IMR-90 (cell line): ENCODE results near the gene AKAP6. TPM values are rescaled to one million over a fixed set of nuclear protein-coding genes. Genes with fewer than 3 reads are reported as not detected.

Experiments used
- ATAC-seq: fragments of 200-7000 bp; cut with Tn5 transposase; 2 replicates; pipeline ENCODE4 v1.9.1; 2020; ENCODE audit warnings: low read depth, mild to moderate bottlenecking, moderate library complexity
- BruUV-seq: library from RNA; stranded (reverse); fragments of 400-500 nt; replicated peaks from 2 replicates; lab custom pipeline; 2021; lab: Mats Ljungman, UMichigan
- CTCF ChIA-PET: fragments of 300-600 bp; formaldehyde crosslinking; extraction: SDS; loops from one replicate; lab custom pipeline; 2021; ENCODE audit warnings: antibody characterized with exemption; lab: Yijun Ruan, JAX
- POLR2A ChIA-PET: fragments of 300-600 bp; sonication (Branson Sonifier 250); formaldehyde crosslinking; loops from one replicate; lab custom pipeline; 2022; ENCODE audit warnings: antibody characterized with exemption; ENCODE audit not compliant: unreplicated experiment; lab: Charles Lee
- DNase-seq: peaks from one replicate; pipeline ENCODE4 v3.0.0; 2013
- H2AFZ ChIP-seq: replicated peaks from 2 replicates; pipeline ENCODE3; 2013; ENCODE audit warnings: low read length, mild to moderate bottlenecking; ENCODE audit not compliant: poor library complexity
- H2AK5ac ChIP-seq: 2 replicates; pipeline ENCODE4 v1.6.1; 2013; ENCODE audit warnings: low read depth, low read length, inconsistent platforms
- H2AK9ac ChIP-seq: replicated peaks from 2 replicates; pipeline ENCODE3; 2013; ENCODE audit warnings: mild to moderate bottlenecking, low read depth, low read length, moderate library complexity; ENCODE audit not compliant: poor library complexity
- H2BK120ac ChIP-seq: 2 replicates; pipeline ENCODE4 v1.6.1; 2013; ENCODE audit warnings: low read depth, low read length, inconsistent platforms
- H2BK15ac ChIP-seq: 3 replicates; pipeline ENCODE4 v1.6.1; 2013; ENCODE audit warnings: low read depth, low read length, inconsistent platforms
- H2BK20ac ChIP-seq: 2 replicates; pipeline ENCODE4 v1.6.1; 2013; ENCODE audit warnings: low read depth, mild to moderate bottlenecking, inconsistent platforms, low read length, moderate library complexity
- H2BK5ac ChIP-seq: 2 replicates; pipeline ENCODE4 v1.6.1; 2013; ENCODE audit warnings: mild to moderate bottlenecking, low read depth, low read length, inconsistent platforms; ENCODE audit not compliant: poor library complexity, severe bottlenecking
- H3K14ac ChIP-seq: replicated peaks from 2 replicates; pipeline ENCODE4 v1.6.1; 2013; ENCODE audit warnings: low read depth, low read length, inconsistent platforms
- H3K18ac ChIP-seq: 2 replicates; pipeline ENCODE4 v1.6.1; 2013; ENCODE audit warnings: low read depth, low read length, control low read depth
- H3K23ac ChIP-seq: 2 replicates; pipeline ENCODE4 v1.6.1; 2013; ENCODE audit warnings: low read depth, low read length, inconsistent platforms
- H3K27ac ChIP-seq: 2 replicates; pipeline ENCODE4 v1.5.1; 2013; ENCODE audit warnings: mild to moderate bottlenecking, control low read depth, low read length; ENCODE audit not compliant: insufficient read depth
- H3K27me3 ChIP-seq: 2 replicates; pipeline ENCODE4 v1.6.1; 2013; ENCODE audit warnings: low read length; ENCODE audit not compliant: control insufficient read depth, insufficient read depth
- H3K36me3 ChIP-seq: 2 replicates; pipeline ENCODE4 v1.6.1; 2013; ENCODE audit warnings: low read length, mixed read lengths; ENCODE audit not compliant: control insufficient read depth, insufficient read depth
- H3K4ac ChIP-seq: 2 replicates; pipeline ENCODE4 v1.6.1; 2013; ENCODE audit warnings: low read depth, low read length, inconsistent platforms
- H3K4me1 ChIP-seq: 2 replicates; pipeline ENCODE4 v1.6.1; 2013; ENCODE audit warnings: low read length, mixed read lengths; ENCODE audit not compliant: control insufficient read depth, insufficient read depth
- H3K4me2 ChIP-seq: 2 replicates; pipeline ENCODE4 v1.6.1; 2013; ENCODE audit warnings: low read depth, mild to moderate bottlenecking, control low read depth, low read length, moderate library complexity
- H3K4me3 ChIP-seq: 2 replicates; pipeline ENCODE4 v1.5.1; 2013; ENCODE audit warnings: low read depth, mild to moderate bottlenecking, control low read depth, low read length, moderate library complexity; ENCODE audit not compliant: insufficient read depth
- H3K56ac ChIP-seq: 2 replicates; pipeline ENCODE4 v1.6.1; 2013; ENCODE audit warnings: low read length, inconsistent platforms; ENCODE audit not compliant: insufficient read depth; ENCODE audit errors: extremely low read depth
- H3K79me1 ChIP-seq, 2 experiments: 2 replicates each; pipeline ENCODE4 v1.6.1; 2013; ENCODE audit warnings: low read length in 2 of 2, inconsistent platforms in 1 of 2, low read depth in 1 of 2
- H3K9ac ChIP-seq: 2 replicates; pipeline ENCODE4 v1.6.1; 2013; ENCODE audit warnings: low read depth, low read length, control low read depth
- H3K9me1 ChIP-seq: 2 replicates; pipeline ENCODE4 v1.6.1; 2013; ENCODE audit warnings: low read length, inconsistent platforms; ENCODE audit not compliant: insufficient read depth
- H3K9me3 ChIP-seq: 2 replicates; pipeline ENCODE4 v1.6.1; 2013; ENCODE audit warnings: low read length; ENCODE audit not compliant: control insufficient read depth, insufficient read depth
- H4K20me1 ChIP-seq: 2 replicates; pipeline ENCODE4 v1.6.1; 2013; ENCODE audit warnings: low read length, inconsistent platforms; ENCODE audit not compliant: insufficient read depth
- H4K5ac ChIP-seq: 2 replicates; pipeline ENCODE4 v1.6.1; 2013; ENCODE audit warnings: mild to moderate bottlenecking, low read depth, low read length, control low read depth
- H4K8ac ChIP-seq, 2 experiments: 2 replicates each; pipeline ENCODE4 v1.6.1; 2013; ENCODE audit warnings: low read depth in 2 of 2, low read length in 2 of 2, control low read depth in 1 of 2, inconsistent platforms in 1 of 2
- H4K91ac ChIP-seq: 2 replicates; pipeline ENCODE4 v1.6.1; 2013; ENCODE audit warnings: low read depth, low read length, inconsistent platforms; ENCODE audit not compliant: insufficient read depth
- CEBPB ChIP-seq: IDR thresholded peaks from 2 replicates; pipeline ENCODE4 v1.6.1; 2012; ENCODE audit warnings: low read depth, low read length, improper control_type of control experiment
- MXI1 ChIP-seq: IDR thresholded peaks from 2 replicates; pipeline ENCODE4 v1.6.1; 2012; ENCODE audit warnings: low read depth, mild to moderate bottlenecking, low read length, moderate library complexity, borderline replicate concordance
- RAD21 ChIP-seq: IDR thresholded peaks from 2 replicates; pipeline ENCODE4 v1.6.1; 2012; ENCODE audit warnings: low read length, improper control_type of control experiment
- SMC3 ChIP-seq: fragments of 150-350 bp; IDR thresholded peaks from 2 replicates; pipeline ENCODE4 v1.6.1; 2016; ENCODE audit warnings: low read depth, mild to moderate bottlenecking, antibody characterized with exemption, low read length, moderate library complexity
- dilution Hi-C: fragments of 300-500 bp; cut with HindIII; formaldehyde crosslinking; loops from one replicate; pipeline ENCODE4 v1.14.3; 2018; ENCODE audit warnings: low sequenced_read_pairs; ENCODE audit not compliant: unreplicated experiment
- in situ Hi-C: fragments of 300-500 bp; cut with MboI; formaldehyde crosslinking; loops from 3 replicates; pipeline ENCODE4 v1.14.3; 2019; ENCODE audit warnings: low sequenced_read_pairs, inconsistent platforms, mixed read lengths
- intact Hi-C: fragments of 100-400 bp; cut with micrococcal nuclease; formaldehyde crosslinking; loops from 2 replicates; pipeline ENCODE4 v1.10.0; 2022
- polyA plus RNA-seq, 3 experiments: library from polyadenylated mRNA; depleted of rRNA; stranded (reverse); fragments of >200 nt; gene quantifications; 2 replicates each; pipeline ENCODE4 v1.2.3, GENCODE V29; 2012; ENCODE audit warnings: low replicate concordance in 1 of 3
- total RNA-seq: library from RNA; depleted of rRNA; stranded (reverse); fragments of >200 nt; gene quantifications from 2 replicates; pipeline ENCODE4 v1.2.3, GENCODE V29; 2012
- TF ChIP-seq, protein P1 (sequence below): conservative IDR thresholded peaks from 2 replicates; pipeline ENCODE4 v1.5.1; 2012; ENCODE audit warnings: mild to moderate bottlenecking, low read depth, low read length, improper control_type of control experiment
- TF ChIP-seq, protein P2 (sequence below): fragments of 150-350 bp; IDR thresholded peaks from 2 replicates; pipeline ENCODE4 v1.6.1; 2017; ENCODE audit warnings: mild to moderate bottlenecking, antibody characterized with exemption, low read length, low read depth

Gene AKAP6
- total and polyA plus RNA-seq, 2 of the 4 experiments (the other 2 are of a cell fraction) = 0.22 to 1.6 TPM

DNA sequence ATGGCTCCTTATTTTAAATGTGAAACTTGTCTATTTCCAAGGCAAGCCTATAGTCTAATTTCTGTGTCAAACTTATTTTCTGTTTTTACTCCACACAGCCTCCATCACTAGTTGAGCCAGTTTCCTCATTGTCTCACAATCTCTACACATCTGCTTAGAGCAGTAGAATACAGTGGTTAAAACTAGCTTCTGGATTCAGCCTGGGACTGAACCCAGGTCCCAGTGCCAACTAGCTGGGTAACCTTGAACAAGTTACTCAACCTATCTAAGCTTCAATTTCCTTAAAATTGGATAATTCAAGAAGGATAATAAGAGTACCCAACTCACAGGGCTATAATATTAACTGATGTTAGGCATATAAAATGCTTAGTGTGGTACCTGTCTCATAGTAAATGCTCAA lies 304.8 kb downstream of the AKAP6 start:
- Histone ChIP-seq H2BK120ac (no peak overlapping the region), H3K4ac (no peak overlapping the region), H4K5ac (no peak overlapping the region), H3K9ac (no peak overlapping the region), H3K79me1 (no peaks in the 10 kb centered on the region), H3K14ac (no peak overlapping the region), H3K4me2 (no peak overlapping the region), H4K91ac (no peak overlapping the region), H3K36me3 (no peaks in the 10 kb centered on the region), H2AFZ (no peak overlapping the region), H3K4me1 (no peaks in the 10 kb centered on the region), H2BK20ac (no peak overlapping the region), H3K9me3 (no peaks in the 10 kb centered on the region), H3K56ac (no peak overlapping the region), H2BK15ac (no peak overlapping the region), H4K8ac (no peak overlapping the region), H2BK5ac (no peak overlapping the region), H3K9me1 (no peaks in the 10 kb centered on the region), H3K4me3 (no peak overlapping the region), H4K20me1 (no peaks in the 10 kb centered on the region), H3K23ac (no peak overlapping the region), H2AK9ac (no peak overlapping the region), H3K27ac (no peak overlapping the region), H3K27me3 (no peaks in the 10 kb centered on the region), H3K18ac (no peak overlapping the region), H2AK5ac (no peak overlapping the region)
- ChIA-PET POLR2A (no interaction called here), CTCF (interaction anchor here (0.5 to 0.9 kb wide), 2 partner anchors 12 to 75 kb away, joined by 3 to 4 read pairs; no protein-coding TSS in a partner anchor)
- TF ChIP-seq, protein P1, sequence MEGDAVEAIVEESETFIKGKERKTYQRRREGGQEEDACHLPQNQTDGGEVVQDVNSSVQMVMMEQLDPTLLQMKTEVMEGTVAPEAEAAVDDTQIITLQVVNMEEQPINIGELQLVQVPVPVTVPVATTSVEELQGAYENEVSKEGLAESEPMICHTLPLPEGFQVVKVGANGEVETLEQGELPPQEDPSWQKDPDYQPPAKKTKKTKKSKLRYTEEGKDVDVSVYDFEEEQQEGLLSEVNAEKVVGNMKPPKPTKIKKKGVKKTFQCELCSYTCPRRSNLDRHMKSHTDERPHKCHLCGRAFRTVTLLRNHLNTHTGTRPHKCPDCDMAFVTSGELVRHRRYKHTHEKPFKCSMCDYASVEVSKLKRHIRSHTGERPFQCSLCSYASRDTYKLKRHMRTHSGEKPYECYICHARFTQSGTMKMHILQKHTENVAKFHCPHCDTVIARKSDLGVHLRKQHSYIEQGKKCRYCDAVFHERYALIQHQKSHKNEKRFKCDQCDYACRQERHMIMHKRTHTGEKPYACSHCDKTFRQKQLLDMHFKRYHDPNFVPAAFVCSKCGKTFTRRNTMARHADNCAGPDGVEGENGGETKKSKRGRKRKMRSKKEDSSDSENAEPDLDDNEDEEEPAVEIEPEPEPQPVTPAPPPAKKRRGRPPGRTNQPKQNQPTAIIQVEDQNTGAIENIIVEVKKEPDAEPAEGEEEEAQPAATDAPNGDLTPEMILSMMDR = no peak
- TF ChIP-seq CEBPB (no peak), RAD21 (no peak), MXI1 (no peak), SMC3 (no peak)
- TF ChIP-seq, protein P2, sequence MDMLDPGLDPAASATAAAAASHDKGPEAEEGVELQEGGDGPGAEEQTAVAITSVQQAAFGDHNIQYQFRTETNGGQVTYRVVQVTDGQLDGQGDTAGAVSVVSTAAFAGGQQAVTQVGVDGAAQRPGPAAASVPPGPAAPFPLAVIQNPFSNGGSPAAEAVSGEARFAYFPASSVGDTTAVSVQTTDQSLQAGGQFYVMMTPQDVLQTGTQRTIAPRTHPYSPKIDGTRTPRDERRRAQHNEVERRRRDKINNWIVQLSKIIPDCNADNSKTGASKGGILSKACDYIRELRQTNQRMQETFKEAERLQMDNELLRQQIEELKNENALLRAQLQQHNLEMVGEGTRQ = no peak
- intact Hi-C loops = no loop called here
- DNase-seq (no peak), ATAC-seq (no peak)
- dilution Hi-C loops = no loop called here
- no TSS peak for BruUV-seq
- in situ Hi-C loops = no loop called here
